Measurements from ENCODE around the gene UBR1. TPM values are rescaled to one million over a fixed set of nuclear protein-coding genes. Genes with fewer than 3 reads are reported as not detected.

Gene UBR1
- total RNA-seq, 1 experiment from 2014 or later = 17.9 TPM

DNA sequence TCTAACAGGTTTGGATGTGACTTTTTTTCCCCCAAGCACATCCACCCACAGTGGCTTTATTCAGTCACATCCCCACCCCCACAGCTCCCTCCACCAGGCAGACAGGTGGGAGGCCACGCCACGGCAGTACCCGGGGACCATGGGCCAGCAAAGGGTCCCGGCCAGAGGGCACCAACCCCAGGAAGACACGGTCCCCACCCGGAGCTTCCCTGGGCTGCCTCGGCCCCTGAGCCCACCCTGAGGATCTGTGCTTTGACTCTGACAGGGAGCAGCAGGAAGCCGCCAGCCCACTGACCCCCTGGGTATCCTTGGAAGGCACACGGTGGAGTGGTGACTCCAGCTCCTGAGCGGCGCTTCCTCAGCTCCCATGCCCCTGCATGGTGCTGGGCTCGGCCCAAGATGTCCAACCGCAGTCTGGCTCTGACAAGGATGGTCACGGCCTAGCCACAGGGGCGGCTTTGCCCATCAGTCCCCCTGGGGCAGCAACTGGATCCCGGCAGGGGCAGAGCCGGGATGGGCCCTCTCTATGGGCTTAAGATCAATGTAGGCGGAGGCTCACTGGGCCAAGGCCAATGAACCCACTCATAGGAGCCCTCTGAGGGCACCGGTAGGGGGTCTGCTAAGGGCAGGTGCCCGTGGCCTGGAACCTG is 119.0 kb downstream of the UBR1 start:
- BruUV-seq (replicated peaks) = no TSS peak
- ATAC-seq = no peak
- Histone ChIP-seq H3K36me3 (ENCODE audit: control insufficient read depth in 1 of 2, insufficient read depth in 2 of 2, low read length in 2 of 2) (peaks cover 0 to 18% of the 10 kb centered on the region in 2 experiments; a peak in 3 of 4 replicates), H3K79me2 (ENCODE audit: insufficient read depth, low read length) (no peaks in the 10 kb centered on the region), H3K27ac (ENCODE audit: low read depth, low read length) (no peak overlapping the region), H3K4me1 (ENCODE audit: control insufficient read depth in 1 of 2, insufficient read depth in 2 of 2, low read length in 2 of 2) (no peaks in the 10 kb centered on the region), H3K27me3 (ENCODE audit: insufficient read depth, low read length) (no peaks in the 10 kb centered on the region), H3K4me2 (ENCODE audit: low read length) (no peak overlapping the region), H4K20me1 (ENCODE audit: insufficient read depth) (no peaks in the 10 kb centered on the region), H3K9me3 (ENCODE audit: control insufficient read depth in 1 of 2, insufficient read depth in 1 of 2, low read depth in 1 of 2, low read length in 2 of 2) (no peaks in the 10 kb centered on the region), H3K4me3 (replicated peaks in 1 of 2; ENCODE audit: low read depth in 1 of 2, low read length in 2 of 2) (no peak overlapping the region), H2AFZ (ENCODE audit: low read depth, low read length, poor library complexity, severe bottlenecking) (no peak overlapping the region), H3K9me2 (ENCODE audit: insufficient read depth) (no peaks in the 10 kb centered on the region), H3K9ac (ENCODE audit: low read length) (no peak overlapping the region)
- DNase-seq (ENCODE audit: low read depth, low spot score) = no peak
- intact Hi-C loops (cut with micrococcal nuclease) = no loop called here
- RAD21 ChIA-PET (ENCODE audit: low non-redundant PET in 1 of 2, low total read pairs in 2 of 2, uncharacterized antibody in 2 of 2, unreplicated experiment in 2 of 2) = no interaction called here
- POLR2A ChIA-PET = no interaction called here
- CTCF ChIA-PET = no interaction called here
- TF ChIP-seq SP1 (IDR thresholded peaks at IDR 0.05; ENCODE audit: low read depth) = no peak
- no peak for TF ChIP-seq SRF (IDR thresholded peaks at IDR 0.05; ENCODE audit: low read depth)
- TF ChIP-seq POLR2AphosphoS5 (IDR thresholded peaks at IDR 0.05; ENCODE audit: low read depth, low read length) = no peak
- no peak for TF ChIP-seq EZH2 (IDR thresholded peaks at IDR 0.05)
- TF ChIP-seq EZH2phosphoT487 (IDR thresholded peaks at IDR 0.05; ENCODE audit: borderline replicate concordance) = no peak
- no peak for TF ChIP-seq ELF1 (IDR thresholded peaks at IDR 0.05; ENCODE audit: borderline replicate concordance, low read depth)
- no peak for TF ChIP-seq JUND (IDR thresholded peaks at IDR 0.05)
- TF ChIP-seq YY1 (IDR thresholded peaks at IDR 0.05; ENCODE audit: extremely low read depth, insufficient replicate concordance, low read depth, low read length) = no peak
- TF ChIP-seq, protein P1, sequence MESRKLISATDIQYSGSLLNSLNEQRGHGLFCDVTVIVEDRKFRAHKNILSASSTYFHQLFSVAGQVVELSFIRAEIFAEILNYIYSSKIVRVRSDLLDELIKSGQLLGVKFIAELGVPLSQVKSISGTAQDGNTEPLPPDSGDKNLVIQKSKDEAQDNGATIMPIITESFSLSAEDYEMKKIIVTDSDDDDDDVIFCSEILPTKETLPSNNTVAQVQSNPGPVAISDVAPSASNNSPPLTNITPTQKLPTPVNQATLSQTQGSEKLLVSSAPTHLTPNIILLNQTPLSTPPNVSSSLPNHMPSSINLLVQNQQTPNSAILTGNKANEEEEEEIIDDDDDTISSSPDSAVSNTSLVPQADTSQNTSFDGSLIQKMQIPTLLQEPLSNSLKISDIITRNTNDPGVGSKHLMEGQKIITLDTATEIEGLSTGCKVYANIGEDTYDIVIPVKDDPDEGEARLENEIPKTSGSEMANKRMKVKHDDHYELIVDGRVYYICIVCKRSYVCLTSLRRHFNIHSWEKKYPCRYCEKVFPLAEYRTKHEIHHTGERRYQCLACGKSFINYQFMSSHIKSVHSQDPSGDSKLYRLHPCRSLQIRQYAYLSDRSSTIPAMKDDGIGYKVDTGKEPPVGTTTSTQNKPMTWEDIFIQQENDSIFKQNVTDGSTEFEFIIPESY (IDR thresholded peaks at IDR 0.05; ENCODE audit: extremely low read depth, insufficient replicate concordance, low read length) = no peak
- TF ChIP-seq, protein P2, sequence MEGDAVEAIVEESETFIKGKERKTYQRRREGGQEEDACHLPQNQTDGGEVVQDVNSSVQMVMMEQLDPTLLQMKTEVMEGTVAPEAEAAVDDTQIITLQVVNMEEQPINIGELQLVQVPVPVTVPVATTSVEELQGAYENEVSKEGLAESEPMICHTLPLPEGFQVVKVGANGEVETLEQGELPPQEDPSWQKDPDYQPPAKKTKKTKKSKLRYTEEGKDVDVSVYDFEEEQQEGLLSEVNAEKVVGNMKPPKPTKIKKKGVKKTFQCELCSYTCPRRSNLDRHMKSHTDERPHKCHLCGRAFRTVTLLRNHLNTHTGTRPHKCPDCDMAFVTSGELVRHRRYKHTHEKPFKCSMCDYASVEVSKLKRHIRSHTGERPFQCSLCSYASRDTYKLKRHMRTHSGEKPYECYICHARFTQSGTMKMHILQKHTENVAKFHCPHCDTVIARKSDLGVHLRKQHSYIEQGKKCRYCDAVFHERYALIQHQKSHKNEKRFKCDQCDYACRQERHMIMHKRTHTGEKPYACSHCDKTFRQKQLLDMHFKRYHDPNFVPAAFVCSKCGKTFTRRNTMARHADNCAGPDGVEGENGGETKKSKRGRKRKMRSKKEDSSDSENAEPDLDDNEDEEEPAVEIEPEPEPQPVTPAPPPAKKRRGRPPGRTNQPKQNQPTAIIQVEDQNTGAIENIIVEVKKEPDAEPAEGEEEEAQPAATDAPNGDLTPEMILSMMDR (IDR thresholded peaks at IDR 0.05 in 2 of 3, conservative IDR thresholded peaks at IDR 0.05 in 1 of 3; ENCODE audit: borderline replicate concordance in 1 of 3, insufficient read depth in 1 of 3, low read depth in 2 of 3, low read length in 2 of 3) = no peak
- TF ChIP-seq, protein P3, sequence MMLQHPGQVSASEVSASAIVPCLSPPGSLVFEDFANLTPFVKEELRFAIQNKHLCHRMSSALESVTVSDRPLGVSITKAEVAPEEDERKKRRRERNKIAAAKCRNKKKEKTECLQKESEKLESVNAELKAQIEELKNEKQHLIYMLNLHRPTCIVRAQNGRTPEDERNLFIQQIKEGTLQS (IDR thresholded peaks at IDR 0.05) = no peak
- no peak for TF ChIP-seq ZNF274 (IDR thresholded peaks at IDR 0.05; ENCODE audit: low read depth, low read length)
- TF ChIP-seq, protein P4, sequence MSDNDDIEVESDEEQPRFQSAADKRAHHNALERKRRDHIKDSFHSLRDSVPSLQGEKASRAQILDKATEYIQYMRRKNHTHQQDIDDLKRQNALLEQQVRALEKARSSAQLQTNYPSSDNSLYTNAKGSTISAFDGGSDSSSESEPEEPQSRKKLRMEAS (IDR thresholded peaks at IDR 0.05) = no peak
- TF ChIP-seq CEBPB (IDR thresholded peaks at IDR 0.05; ENCODE audit: low read depth) = no peak
- no peak for TF ChIP-seq ZFX (IDR thresholded peaks at IDR 0.05)
- no peak for TF ChIP-seq EGR1 (IDR thresholded peaks at IDR 0.05; ENCODE audit: low read depth)
- TF ChIP-seq POLR2A (IDR thresholded peaks at IDR 0.05; ENCODE audit: borderline replicate concordance, extremely low read depth, insufficient read depth, insufficient read length) = no peak
- TF ChIP-seq CBX3 (IDR thresholded peaks at IDR 0.05; ENCODE audit: low read depth) = no peak
- no peak for TF ChIP-seq TCF7L2 (IDR thresholded peaks at IDR 0.05; ENCODE audit: borderline replicate concordance, extremely low read depth, insufficient read depth, insufficient read length)
- TF ChIP-seq, protein P5, sequence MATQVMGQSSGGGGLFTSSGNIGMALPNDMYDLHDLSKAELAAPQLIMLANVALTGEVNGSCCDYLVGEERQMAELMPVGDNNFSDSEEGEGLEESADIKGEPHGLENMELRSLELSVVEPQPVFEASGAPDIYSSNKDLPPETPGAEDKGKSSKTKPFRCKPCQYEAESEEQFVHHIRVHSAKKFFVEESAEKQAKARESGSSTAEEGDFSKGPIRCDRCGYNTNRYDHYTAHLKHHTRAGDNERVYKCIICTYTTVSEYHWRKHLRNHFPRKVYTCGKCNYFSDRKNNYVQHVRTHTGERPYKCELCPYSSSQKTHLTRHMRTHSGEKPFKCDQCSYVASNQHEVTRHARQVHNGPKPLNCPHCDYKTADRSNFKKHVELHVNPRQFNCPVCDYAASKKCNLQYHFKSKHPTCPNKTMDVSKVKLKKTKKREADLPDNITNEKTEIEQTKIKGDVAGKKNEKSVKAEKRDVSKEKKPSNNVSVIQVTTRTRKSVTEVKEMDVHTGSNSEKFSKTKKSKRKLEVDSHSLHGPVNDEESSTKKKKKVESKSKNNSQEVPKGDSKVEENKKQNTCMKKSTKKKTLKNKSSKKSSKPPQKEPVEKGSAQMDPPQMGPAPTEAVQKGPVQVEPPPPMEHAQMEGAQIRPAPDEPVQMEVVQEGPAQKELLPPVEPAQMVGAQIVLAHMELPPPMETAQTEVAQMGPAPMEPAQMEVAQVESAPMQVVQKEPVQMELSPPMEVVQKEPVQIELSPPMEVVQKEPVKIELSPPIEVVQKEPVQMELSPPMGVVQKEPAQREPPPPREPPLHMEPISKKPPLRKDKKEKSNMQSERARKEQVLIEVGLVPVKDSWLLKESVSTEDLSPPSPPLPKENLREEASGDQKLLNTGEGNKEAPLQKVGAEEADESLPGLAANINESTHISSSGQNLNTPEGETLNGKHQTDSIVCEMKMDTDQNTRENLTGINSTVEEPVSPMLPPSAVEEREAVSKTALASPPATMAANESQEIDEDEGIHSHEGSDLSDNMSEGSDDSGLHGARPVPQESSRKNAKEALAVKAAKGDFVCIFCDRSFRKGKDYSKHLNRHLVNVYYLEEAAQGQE (IDR thresholded peaks at IDR 0.05; ENCODE audit: low read depth) = no peak

Data from HCT116 (cell line).